Prostate gland (tissue), 1 donor: Measurements from ENCODE around the gene INTS1.
"Not testable (repeated sequence)": the region's sequence is repeated elsewhere in the genome, so short reads cannot be mapped to it uniquely, and the experiment has no call there.

ENCODE experiments used
- POLR2A ChIP-seq: fragments of 450-650 bp; IDR thresholded peaks from one replicate; pipeline ENCODE4 v1.6.1; 2016; ENCODE audit warnings: antibody characterized with exemption, mild to moderate bottlenecking
- POLR2AphosphoS5 ChIP-seq: sonication (generic); formaldehyde crosslinking; IDR thresholded peaks from one replicate; pipeline ENCODE4 v1.6.1; 2017; ENCODE audit warnings: antibody characterized with exemption

DNA sequence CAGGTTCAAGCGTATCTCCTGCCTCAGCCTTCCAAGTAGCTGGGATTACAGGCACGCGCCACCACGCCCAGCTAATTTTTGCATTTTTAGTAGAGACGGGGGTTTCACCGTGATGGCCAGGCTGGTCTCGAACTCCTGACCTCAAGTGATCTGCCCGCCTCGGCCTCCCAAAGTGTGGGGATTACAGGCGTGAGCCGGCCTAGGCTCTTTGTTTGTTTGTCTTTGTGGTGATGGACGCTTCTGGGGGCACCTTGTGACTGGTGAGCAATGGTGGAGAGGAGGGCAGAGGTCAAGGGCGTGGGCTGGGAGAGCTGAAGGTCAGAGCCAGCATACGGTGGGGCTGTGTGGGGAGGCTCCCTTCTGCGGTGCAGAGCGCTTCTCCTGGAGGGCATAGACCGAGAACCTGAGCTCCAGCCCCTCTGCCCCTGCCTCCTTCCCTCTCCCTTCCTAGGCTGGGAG, 11.3 kb upstream of the INTS1 start:
- not testable (repeated sequence) for TF ChIP-seq POLR2AphosphoS5, POLR2A
